Effector CD8-positive, alpha-beta T cell (primary cell): ENCODE results near the gene ABHD2.
A peak's percentile ranks its signal among the peaks of the same experiment; 100 is the strongest.

Source experiments
- DNase-seq: peaks from one replicate; lab custom pipeline; 2025; lab: John Stamatoyannopoulos, UW

ABHD2 gene

GRCh38 chr15:89194608-89195007 lies 106.4 kb downstream of the ABHD2 start:
- DNase-seq, result no peak

DNA sequence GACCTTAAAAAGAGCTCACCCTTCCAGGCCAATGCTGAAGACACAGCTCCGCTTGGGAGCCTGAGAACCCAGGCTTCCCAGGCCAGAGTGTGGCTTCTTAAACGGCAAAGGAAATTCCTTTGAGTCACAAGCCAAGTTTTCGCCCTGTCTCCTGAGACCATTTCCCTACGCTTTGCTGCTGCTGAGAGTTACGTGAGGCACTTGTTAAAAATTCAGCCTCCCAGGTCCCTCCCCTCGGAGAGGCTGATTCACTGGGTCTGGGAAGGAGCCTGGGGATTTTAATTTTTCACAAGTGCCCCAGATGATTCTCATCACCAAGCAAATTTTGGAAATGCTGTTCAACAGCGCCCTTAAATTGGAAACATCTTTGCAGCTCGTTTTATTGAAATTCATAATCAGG lies 107.6 kb downstream of the ABHD2 start:
- DNase-seq, result no peak

- DNase-seq, result no peak
These were observed 108.0 kb downstream of the ABHD2 start for GRCh38 chr15:89196241-89196640.

- no peak for DNase-seq
These were observed 108.7 kb downstream of the ABHD2 start for GRCh38 chr15:89196994-89197393.

- DNase-seq, result no peak
These were observed 109.3 kb downstream of the ABHD2 start for GRCh38 chr15:89197503-89197971.

DNA sequence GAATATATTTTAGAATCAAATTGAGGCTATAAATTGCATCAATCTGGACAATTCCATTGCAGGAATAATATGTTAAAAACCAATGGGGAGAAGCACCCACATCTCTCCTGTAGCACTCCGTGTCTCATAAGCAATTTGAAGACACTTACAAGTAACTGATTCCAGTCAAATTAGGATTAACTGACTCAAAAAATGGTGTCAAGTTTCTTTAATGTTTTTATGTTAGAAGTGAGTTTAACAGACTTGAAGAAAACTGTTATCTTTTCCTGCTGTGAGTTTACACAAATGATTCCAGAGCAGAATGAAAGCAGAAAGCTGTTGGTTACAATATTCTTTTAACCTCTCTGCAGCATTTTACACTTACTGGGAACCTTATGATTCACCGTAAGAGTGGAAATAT lies 109.9 kb downstream of the ABHD2 start:
- no peak for DNase-seq

- no peak for DNase-seq
These were observed 110.7 kb downstream of the ABHD2 start for GRCh38 chr15:89198934-89199333.

DNA sequence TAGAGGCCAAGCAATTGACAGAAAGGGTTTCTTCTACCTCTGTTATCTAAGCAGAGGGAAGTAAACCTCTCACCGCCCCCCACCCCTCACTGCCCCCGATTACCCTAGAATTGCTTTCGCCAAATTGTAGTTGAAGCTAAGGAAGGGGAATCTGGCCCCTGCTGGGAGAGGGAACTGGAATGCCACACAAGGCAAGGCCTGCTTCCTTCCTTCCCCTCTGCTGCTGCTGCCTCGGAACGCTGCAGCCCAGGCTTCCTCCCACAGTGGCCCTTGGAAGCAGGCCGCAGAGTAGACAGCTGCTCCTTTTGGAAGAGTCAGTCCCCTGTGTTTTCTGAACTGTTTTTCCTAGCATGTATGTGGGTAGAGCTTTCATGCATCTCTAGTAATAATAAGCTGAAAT lies 111.5 kb downstream of the ABHD2 start:
- no peak for DNase-seq

- DNase-seq, result no peak
These were observed 111.9 kb downstream of the ABHD2 start for GRCh38 chr15:89200182-89200581.

GRCh38 chr15:89201465-89202005 lies 113.3 kb downstream of the ABHD2 start:
- no peak for DNase-seq

- no peak for DNase-seq
These were observed 115.5 kb downstream of the ABHD2 start for GRCh38 chr15:89203705-89204273.

- DNase-seq, result no peak
These were observed 117.8 kb downstream of the ABHD2 start for GRCh38 chr15:89205991-89206585.

DNA sequence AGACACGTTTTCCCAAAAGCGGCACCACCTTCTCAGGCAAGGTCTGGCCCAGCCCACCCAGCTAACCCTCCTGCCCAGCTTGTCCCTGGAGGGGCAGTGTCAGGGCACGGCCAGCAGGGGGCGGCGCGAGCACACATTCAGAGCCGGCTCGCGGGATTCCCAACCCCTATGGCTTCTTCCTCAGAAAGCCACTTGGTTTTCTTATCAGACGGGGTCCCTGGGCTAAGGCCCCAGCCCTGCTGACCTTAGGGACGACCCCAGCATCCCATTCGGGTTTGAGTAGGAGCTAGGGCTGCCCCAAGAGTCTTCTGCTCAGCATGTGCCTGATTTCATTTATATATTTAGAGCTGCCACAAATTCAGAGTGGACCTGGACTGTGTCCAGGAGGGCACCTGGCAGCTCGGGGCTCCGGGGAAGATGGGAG lies 118.7 kb downstream of the ABHD2 start:
- DNase-seq, result peak; percentile 57

DNA sequence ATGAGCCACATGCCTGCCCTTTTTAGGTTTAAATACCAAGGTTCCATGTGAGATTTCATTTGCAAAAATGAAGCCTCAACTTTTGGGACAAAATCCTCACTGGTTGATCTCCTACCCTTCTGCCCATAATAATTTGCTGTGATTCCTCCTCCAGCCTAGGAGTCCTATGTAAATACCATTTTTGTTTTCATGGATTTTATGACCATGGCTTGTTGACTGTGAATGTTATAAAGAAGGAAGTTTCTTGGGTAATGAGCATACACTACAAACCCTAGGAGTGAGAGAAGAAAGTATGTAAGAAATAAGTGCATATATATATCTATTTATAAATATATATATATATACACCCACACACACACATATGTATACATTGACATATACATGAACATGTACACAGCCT lies 120.0 kb downstream of the ABHD2 start:
- DNase-seq, result no peak

DNA sequence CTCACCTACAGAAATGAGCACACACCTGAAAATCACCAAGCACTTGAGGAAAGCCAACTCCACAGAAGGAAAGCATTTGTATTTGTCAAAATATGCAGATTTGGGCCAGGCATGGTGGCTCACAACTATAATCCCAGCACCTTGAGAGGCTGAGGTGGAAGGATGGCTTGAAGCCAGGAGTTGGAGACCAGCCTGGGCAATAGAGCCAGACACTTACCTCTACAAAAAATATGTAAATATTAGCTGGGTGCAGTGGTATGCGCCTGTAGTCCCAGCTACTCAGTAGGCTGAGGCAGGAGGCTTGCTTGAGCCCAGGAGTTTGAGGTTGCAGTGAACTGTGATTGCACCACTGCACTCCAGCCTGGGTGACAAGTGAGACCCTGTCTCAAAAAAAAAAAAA lies 120.8 kb downstream of the ABHD2 start:
- DNase-seq, result no peak

GRCh38 chr15:89211678-89212170 lies 123.5 kb downstream of the ABHD2 start:
- no peak for DNase-seq

- DNase-seq, result no peak
These were observed 127.4 kb downstream of the ABHD2 start for GRCh38 chr15:89215627-89216026.

- no peak for DNase-seq
These were observed 128.8 kb downstream of the ABHD2 start for GRCh38 chr15:89217031-89217430.

DNA sequence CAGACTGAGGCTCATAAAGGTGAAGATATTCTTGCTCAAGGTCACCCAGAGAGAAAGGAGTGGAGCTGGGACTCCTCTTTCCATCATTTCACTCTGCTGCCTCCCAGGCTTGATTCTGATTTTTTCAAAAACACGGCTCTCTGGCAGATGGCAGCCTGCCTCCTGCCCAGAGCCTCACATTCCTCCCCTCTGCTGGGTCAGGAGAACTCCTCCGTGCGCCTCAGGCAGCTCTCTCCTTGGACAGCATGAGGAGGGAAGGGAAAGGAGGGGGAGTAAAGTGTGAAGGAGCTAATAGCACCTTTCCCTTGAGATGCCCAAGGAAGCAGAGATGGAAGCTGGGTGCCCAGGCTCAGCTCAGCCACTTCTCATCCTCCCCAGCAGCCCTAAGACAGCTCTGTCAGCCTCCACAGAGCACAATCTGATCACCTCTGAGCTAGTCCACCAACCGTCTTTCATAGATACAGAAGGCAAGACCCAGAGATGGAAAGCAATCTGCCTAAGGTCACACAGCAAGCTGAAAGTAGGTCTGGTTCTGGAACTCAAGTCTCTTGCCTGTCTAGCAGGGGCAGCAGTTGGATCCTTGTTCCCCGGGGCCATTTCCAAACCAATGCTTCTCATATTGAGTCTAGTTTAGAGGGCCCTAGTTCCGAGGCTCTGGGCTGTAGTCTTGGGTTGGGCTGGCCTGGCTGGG lies 129.6 kb downstream of the ABHD2 start:
- no peak for DNase-seq

DNA sequence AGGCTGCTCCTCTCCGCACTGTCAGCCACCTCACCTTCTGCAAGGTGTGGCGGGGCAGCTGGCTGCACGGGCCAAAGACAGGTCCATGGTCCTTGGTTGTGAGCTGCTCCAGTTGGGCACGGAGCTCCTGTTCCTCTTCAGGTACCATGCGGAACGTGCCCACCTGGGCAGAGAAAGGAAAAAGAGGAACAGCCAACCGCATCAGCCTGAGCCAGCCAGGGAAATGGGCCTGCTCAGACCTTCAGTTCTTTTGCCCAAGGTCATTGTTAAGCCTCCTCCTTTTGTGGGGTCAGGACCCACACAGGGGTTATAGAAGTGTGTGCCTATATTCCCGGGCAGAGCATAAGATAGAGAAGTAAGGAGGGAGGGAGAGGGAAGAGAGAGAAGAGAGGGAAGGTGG lies 130.3 kb downstream of the ABHD2 start:
- DNase-seq, result no peak

- DNase-seq, result no peak
These were observed 133.3 kb downstream of the ABHD2 start, which contains the start of gene RLBP1 for GRCh38 chr15:89221543-89221942. RLBP1 (minus strand) TSS chr15:89221579; CDS start chr15:89218975, 2,604 bp downstream.

GRCh38 chr15:89225588-89225987 lies 137.3 kb downstream of the ABHD2 start:
- DNase-seq, result no peak
